GM19351 (cell line): Measurements from ENCODE around the gene HIRIP3.

Experiments used
- ATAC-seq: cut with Tn5 transposase; IDR thresholded peaks from one replicate; pipeline ENCODE4 v1.9.1; 2021; ENCODE audit warnings: mild to moderate bottlenecking, moderate library complexity; ENCODE audit not compliant: unreplicated experiment

Gene HIRIP3

GRCh38 chr16:29984764-29985147 lies 10.7 kb downstream of the HIRIP3 start:
- ATAC-seq: no peak

GRCh38 chr16:29984137-29984763 lies 11.2 kb downstream of the HIRIP3 start:
- no peak for ATAC-seq

- ATAC-seq: no peak
Observed at GRCh38 chr16:29983420-29984136, 11.8 kb downstream of the HIRIP3 start.

GRCh38 chr16:29982560-29983419 lies 12.6 kb downstream of the HIRIP3 start:
- no peak for ATAC-seq

GRCh38 chr16:29978564-29979270 lies 16.7 kb downstream of the HIRIP3 start:
- ATAC-seq: no peak

GRCh38 chr16:29978081-29978480 lies 17.3 kb downstream of the HIRIP3 start:
- ATAC-seq: no peak

- ATAC-seq: no peak
Observed at GRCh38 chr16:29977063-29977825, 18.2 kb downstream of the HIRIP3 start.

GRCh38 chr16:29975811-29976511 lies 19.5 kb downstream of the HIRIP3 start:
- ATAC-seq: no peak

GRCh38 chr16:29975134-29975538 lies 20.3 kb downstream of the HIRIP3 start:
- ATAC-seq: no peak

GRCh38 chr16:29974291-29975133 lies 20.9 kb downstream of the HIRIP3 start:
- ATAC-seq: peak; percentile 7

- ATAC-seq: peak; percentile 92
Observed at GRCh38 chr16:29973384-29974246, 21.8 kb downstream of the HIRIP3 start, which contains the start of gene TAOK2. TSS of gene TAOK2 (plus strand) at chr16:29973868. CDS start at chr16:29977773, 3,905 bp downstream.

GRCh38 chr16:29972992-29973383 lies 22.4 kb downstream of the HIRIP3 start:
- no peak for ATAC-seq

GRCh38 chr16:29972500-29972899 lies 22.9 kb downstream of the HIRIP3 start:
- no peak for ATAC-seq

- no peak for ATAC-seq
Observed at GRCh38 chr16:29971304-29971703, 24.1 kb downstream of the HIRIP3 start.

- no peak for ATAC-seq
Observed at GRCh38 chr16:29968205-29968604, 27.2 kb downstream of the HIRIP3 start.

GRCh38 chr16:29963021-29963743 lies 32.2 kb downstream of the HIRIP3 start:
- no peak for ATAC-seq

GRCh38 chr16:29962344-29962994 lies 32.9 kb downstream of the HIRIP3 start:
- ATAC-seq: no peak
